Vagina (tissue), 2 donors: ENCODE results near the gene TGFBR3.

Source experiments
- POLR2A ChIP-seq, 2 donors: fragments of 450-650 bp; IDR thresholded peaks; one replicate each; pipeline ENCODE4 v1.6.1; 2017; ENCODE audit warnings: antibody characterized with exemption in 2 of 2, mild to moderate bottlenecking in 2 of 2, moderate library complexity in 2 of 2
- POLR2AphosphoS5 ChIP-seq, 2 donors: sonication (generic); formaldehyde crosslinking; IDR thresholded peaks; one replicate each; pipeline ENCODE4 v1.9.0; 2017; ENCODE audit warnings: antibody characterized with exemption in 2 of 2, mild to moderate bottlenecking in 2 of 2, low read depth in 1 of 2; ENCODE audit not compliant: insufficient read depth in 1 of 2
- TF ChIP-seq, protein P1 (sequence below), 3 experiments: fragments of 450-650 bp in 2 of 3; fragments of 200-600 bp in 1 of 3; sonication (generic) in 1 of 3; IDR thresholded peaks; one replicate each; pipeline ENCODE4 v1.5.1; 2017 to 2019; ENCODE audit warnings: antibody characterized with exemption in 3 of 3, mild to moderate bottlenecking in 2 of 3, moderate library complexity in 2 of 3

DNA sequence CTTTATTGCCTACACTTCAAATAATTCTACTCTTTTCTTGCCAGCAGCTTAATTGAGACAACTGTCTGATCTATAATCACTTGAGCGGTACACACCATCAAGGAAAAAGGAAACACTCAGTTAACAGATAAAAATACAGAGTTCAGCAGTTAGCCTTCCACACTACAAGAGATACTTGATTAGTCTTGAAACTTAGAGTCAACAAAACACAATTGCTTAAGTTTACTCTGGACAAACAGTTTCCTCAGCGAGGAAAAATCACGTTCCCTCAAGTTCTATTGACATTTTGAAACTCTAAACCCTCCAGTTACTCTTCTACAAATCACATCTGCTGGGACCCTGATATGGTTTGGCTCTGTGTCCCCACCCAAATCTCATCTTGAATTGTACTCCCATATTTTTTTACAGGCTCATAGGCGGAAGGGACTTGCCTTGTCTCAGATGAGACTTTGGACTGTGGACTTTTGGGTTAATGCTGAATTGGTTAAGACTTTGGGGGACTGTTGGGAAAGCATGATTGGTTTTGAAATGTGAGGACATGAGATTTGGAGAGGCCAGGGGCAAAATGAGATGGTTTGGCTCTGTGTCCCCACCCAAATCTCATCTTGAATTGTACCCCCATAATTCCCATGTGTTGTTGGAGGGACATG is 244.9 kb downstream of the TGFBR3 start:
- TF ChIP-seq POLR2A (IDR thresholded peaks at IDR 0.05) (no peak), POLR2AphosphoS5 (IDR thresholded peaks at IDR 0.05; ENCODE audit: insufficient read depth in 1 of 2, low read depth in 1 of 2) (no peak)
- TF ChIP-seq, protein P1, sequence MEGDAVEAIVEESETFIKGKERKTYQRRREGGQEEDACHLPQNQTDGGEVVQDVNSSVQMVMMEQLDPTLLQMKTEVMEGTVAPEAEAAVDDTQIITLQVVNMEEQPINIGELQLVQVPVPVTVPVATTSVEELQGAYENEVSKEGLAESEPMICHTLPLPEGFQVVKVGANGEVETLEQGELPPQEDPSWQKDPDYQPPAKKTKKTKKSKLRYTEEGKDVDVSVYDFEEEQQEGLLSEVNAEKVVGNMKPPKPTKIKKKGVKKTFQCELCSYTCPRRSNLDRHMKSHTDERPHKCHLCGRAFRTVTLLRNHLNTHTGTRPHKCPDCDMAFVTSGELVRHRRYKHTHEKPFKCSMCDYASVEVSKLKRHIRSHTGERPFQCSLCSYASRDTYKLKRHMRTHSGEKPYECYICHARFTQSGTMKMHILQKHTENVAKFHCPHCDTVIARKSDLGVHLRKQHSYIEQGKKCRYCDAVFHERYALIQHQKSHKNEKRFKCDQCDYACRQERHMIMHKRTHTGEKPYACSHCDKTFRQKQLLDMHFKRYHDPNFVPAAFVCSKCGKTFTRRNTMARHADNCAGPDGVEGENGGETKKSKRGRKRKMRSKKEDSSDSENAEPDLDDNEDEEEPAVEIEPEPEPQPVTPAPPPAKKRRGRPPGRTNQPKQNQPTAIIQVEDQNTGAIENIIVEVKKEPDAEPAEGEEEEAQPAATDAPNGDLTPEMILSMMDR (IDR thresholded peaks at IDR 0.05): no peak
